GM23338 (cell line): ENCODE measurements around the gene ARHGAP32. TPM values are rescaled to one million over a fixed set of nuclear protein-coding genes. Genes with fewer than 3 reads are reported as not detected.

Experiments
- ATAC-seq: fragments of 200-7000 bp; cut with Tn5 transposase; 3 replicates; pipeline ENCODE4 v1.9.1; 2020
- DNase-seq: peaks from one replicate; pipeline ENCODE4 v3.0.0-alpha.2; 2015; ENCODE audit warnings: low spot score
- H2AFZ ChIP-seq: fragments of 200-600 bp; sonication (generic); 2 replicates; pipeline ENCODE4 v1.8.0; 2016; ENCODE audit warnings: antibody characterized with exemption, mild to moderate bottlenecking, moderate library complexity
- H3F3A ChIP-seq: fragments of 200-600 bp; sonication (generic); replicated peaks from 2 replicates; pipeline ENCODE4 v1.8.0; 2017; ENCODE audit warnings: antibody characterized with exemption, mixed run types, low read depth
- H3K27ac ChIP-seq: fragments of 200-600 bp; sonication (generic); 2 replicates; pipeline ENCODE4 v1.6.1; 2016; ENCODE audit warnings: low read depth
- H3K27me3 ChIP-seq: fragments of 200-600 bp; sonication (generic); 2 replicates; pipeline ENCODE4 v1.8.0; 2016; ENCODE audit warnings: mild to moderate bottlenecking, mixed run types, moderate library complexity; ENCODE audit not compliant: insufficient read depth
- H3K36me3 ChIP-seq: fragments of 200-600 bp; sonication (generic); 2 replicates; pipeline ENCODE4 v1.8.0; 2016; ENCODE audit warnings: mild to moderate bottlenecking; ENCODE audit not compliant: insufficient read depth
- H3K4me1 ChIP-seq: fragments of 200-600 bp; sonication (generic); 2 replicates; pipeline ENCODE4 v1.8.0; 2016; ENCODE audit warnings: mild to moderate bottlenecking, moderate library complexity; ENCODE audit not compliant: insufficient read depth
- H3K4me2 ChIP-seq: fragments of 200-600 bp; sonication (generic); 2 replicates; pipeline ENCODE4 v1.7.1; 2017; ENCODE audit warnings: mixed run types
- H3K4me3 ChIP-seq: fragments of 200-600 bp; sonication (generic); 2 replicates; pipeline ENCODE4 v1.6.1; 2016; ENCODE audit warnings: mixed run types
- H3K79me2 ChIP-seq: fragments of 200-600 bp; sonication (generic); replicated peaks from 2 replicates; pipeline ENCODE4 v1.8.0; 2017; ENCODE audit warnings: mild to moderate bottlenecking; ENCODE audit not compliant: insufficient read depth
- H3K9me2 ChIP-seq: fragments of 200-600 bp; sonication (generic); 2 replicates; pipeline ENCODE4 v1.8.0; 2017; ENCODE audit not compliant: insufficient read depth
- H4K20me1 ChIP-seq: fragments of 200-600 bp; sonication (generic); replicated peaks from 2 replicates; pipeline ENCODE4 v1.8.0; 2017; ENCODE audit warnings: mild to moderate bottlenecking; ENCODE audit not compliant: insufficient read depth
- H3K27ac Mint-ChIP-seq: 2 replicates; pipeline ENCODE4 v1.8.0; 2020; ENCODE audit warnings: inconsistent platforms, mild to moderate bottlenecking, moderate library complexity, mixed read lengths
- H3K27me3 Mint-ChIP-seq: 3 replicates; pipeline ENCODE4 v1.8.0; 2022; ENCODE audit warnings: low read depth, mild to moderate bottlenecking, moderate library complexity, mixed read lengths, inconsistent platforms; ENCODE audit not compliant: insufficient read depth, poor library complexity
- H3K36me3 Mint-ChIP-seq: 3 replicates; pipeline ENCODE4 v1.8.0; 2021; ENCODE audit warnings: low read depth, mild to moderate bottlenecking, inconsistent platforms, moderate library complexity, mixed read lengths
- H3K4me1 Mint-ChIP-seq: 3 replicates; pipeline ENCODE4 v1.8.0; 2020; ENCODE audit warnings: mild to moderate bottlenecking, inconsistent platforms, mixed read lengths
- H3K4me3 Mint-ChIP-seq: 3 replicates; pipeline ENCODE4 v1.8.0; 2021; ENCODE audit warnings: moderate library complexity, mild to moderate bottlenecking, inconsistent platforms, mixed read lengths
- H3K9me3 Mint-ChIP-seq: 3 replicates; pipeline ENCODE4 v1.8.0; 2020; ENCODE audit warnings: moderate library complexity, mild to moderate bottlenecking, inconsistent platforms, mixed read lengths
- CREB1 ChIP-seq: fragments of 250-450 bp; sonication (Bioruptor Pico); IDR thresholded peaks from 2 replicates; pipeline ENCODE4 v1.5.0; 2020; ENCODE audit warnings: low read depth, mild to moderate bottlenecking, moderate library complexity
- EZH2 ChIP-seq: fragments of 200-600 bp; sonication (generic); IDR thresholded peaks from one replicate; pipeline ENCODE4 v1.8.0; 2017; ENCODE audit warnings: antibody characterized with exemption, mild to moderate bottlenecking, low read depth; ENCODE audit not compliant: unreplicated experiment
- EZH2phosphoT487 ChIP-seq: fragments of 200-600 bp; sonication (generic); IDR thresholded peaks from one replicate; pipeline ENCODE4 v1.8.1; 2018; ENCODE audit warnings: antibody characterized with exemption; ENCODE audit not compliant: unreplicated experiment
- JUNB ChIP-seq: IDR thresholded peaks from one replicate; pipeline ENCODE4 v1.6.1; 2016; ENCODE audit warnings: antibody characterized with exemption; ENCODE audit not compliant: unreplicated experiment
- NANOG ChIP-seq: IDR thresholded peaks from 2 replicates; pipeline ENCODE4 v1.6.1; 2016; ENCODE audit warnings: antibody characterized with exemption, borderline replicate concordance
- POLR2AphosphoS5 ChIP-seq: IDR thresholded peaks from 2 replicates; pipeline ENCODE4 v1.6.1; 2016; ENCODE audit warnings: antibody characterized with exemption, low read depth
- STAT1 ChIP-seq: IDR thresholded peaks from one replicate; pipeline ENCODE4 v1.6.1; 2016; ENCODE audit warnings: antibody characterized with exemption; ENCODE audit not compliant: unreplicated experiment
- ZNF114 ChIP-seq: fragments of 250-450 bp; sonication (Bioruptor Pico); IDR thresholded peaks from 2 replicates; pipeline ENCODE4 v1.5.0; 2020; ENCODE audit warnings: mild to moderate bottlenecking, moderate library complexity
- ZNF331 ChIP-seq: fragments of 250-450 bp; sonication (Bioruptor Pico); IDR thresholded peaks from 2 replicates; pipeline ENCODE4 v1.5.0; 2020; ENCODE audit warnings: low read depth, mild to moderate bottlenecking, moderate library complexity
- polyA plus RNA-seq: library from polyadenylated mRNA; unstranded; fragments of >200 nt; fragmentation: Nextera tagmentation; extraction: Ambion mirVana; gene quantifications from 2 replicates; pipeline ENCODE4 v1.2.1, GENCODE V29; 2016
- total RNA-seq: library from RNA; depleted of rRNA; stranded (reverse); fragments of >200 nt; shearing (Covaris generic); gene quantifications from 2 replicates; pipeline ENCODE4 v1.2.3, GENCODE V29; 2014
- TF ChIP-seq, protein P1 (sequence below): fragments of 250-450 bp; sonication (Bioruptor Pico); IDR thresholded peaks from 2 replicates; pipeline ENCODE4 v1.5.0; 2020; ENCODE audit warnings: mild to moderate bottlenecking, moderate library complexity
- TF ChIP-seq, protein P2 (sequence below): IDR thresholded peaks from one replicate; pipeline ENCODE4 v1.6.1; 2018; ENCODE audit warnings: antibody characterized with exemption; ENCODE audit not compliant: unreplicated experiment
- TF ChIP-seq, protein P3 (sequence below), 2 experiments: fragments of 200-600 bp in 1 of 2; sonication (generic) in 1 of 2; conservative IDR thresholded peaks; 2 replicates each; pipeline versions ENCODE4 v1.5.1 to v1.6.1; 2016 to 2017; ENCODE audit warnings: antibody characterized with exemption in 2 of 2, low read depth in 2 of 2, mild to moderate bottlenecking in 2 of 2, moderate library complexity in 1 of 2
- TF ChIP-seq, protein P4 (sequence below): IDR thresholded peaks from 2 replicates; pipeline ENCODE4 v1.6.1; 2016; ENCODE audit warnings: antibody characterized with exemption

The ARHGAP32 gene
- total and polyA plus RNA-seq, 2 experiments from 2014 or later: 3.9 to 17.2 TPM

DNA sequence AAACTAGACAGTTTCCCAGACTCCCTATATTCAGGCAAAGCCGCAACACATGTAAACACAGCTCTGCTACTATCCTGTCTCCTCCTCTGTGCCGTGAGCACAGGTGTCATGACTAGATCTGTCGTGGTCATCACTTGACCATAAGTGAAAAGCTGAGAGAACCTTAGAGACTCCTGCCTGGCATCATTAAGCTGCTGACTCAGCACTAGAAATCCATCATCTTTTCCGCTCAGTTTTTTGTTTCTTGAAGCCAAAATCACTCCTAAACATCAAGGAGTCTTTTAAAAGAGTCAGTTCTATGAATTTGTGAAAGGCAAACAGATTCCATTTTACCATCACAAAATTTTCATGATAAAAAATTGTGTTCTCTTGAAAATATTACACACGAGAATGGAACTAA is 147.0 kb downstream of the ARHGAP32 start:
- H3K4me3 Mint-ChIP-seq: no peak overlapping the region
- H3K27ac Mint-ChIP-seq: no peak overlapping the region
- Histone ChIP-seq H3K4me3 (no peak overlapping the region), H3K79me2 (no peaks in the 10 kb centered on the region), H3F3A (no peaks in the 10 kb centered on the region), H4K20me1 (no peaks in the 10 kb centered on the region), H3K9me2 (no peaks in the 10 kb centered on the region), H3K27ac (no peak overlapping the region), H3K36me3 (no peaks in the 10 kb centered on the region), H3K27me3 (no peaks in the 10 kb centered on the region), H2AFZ (no peak overlapping the region), H3K4me2 (no peak overlapping the region), H3K4me1 (peaks cover 4% of the 10 kb centered on the region; the same call in 1 of the 2 replicates)
- TF ChIP-seq EZH2phosphoT487: no peak
- TF ChIP-seq ZNF114 (CRISPR knock-in tag): no peak
- TF ChIP-seq, protein P1, sequence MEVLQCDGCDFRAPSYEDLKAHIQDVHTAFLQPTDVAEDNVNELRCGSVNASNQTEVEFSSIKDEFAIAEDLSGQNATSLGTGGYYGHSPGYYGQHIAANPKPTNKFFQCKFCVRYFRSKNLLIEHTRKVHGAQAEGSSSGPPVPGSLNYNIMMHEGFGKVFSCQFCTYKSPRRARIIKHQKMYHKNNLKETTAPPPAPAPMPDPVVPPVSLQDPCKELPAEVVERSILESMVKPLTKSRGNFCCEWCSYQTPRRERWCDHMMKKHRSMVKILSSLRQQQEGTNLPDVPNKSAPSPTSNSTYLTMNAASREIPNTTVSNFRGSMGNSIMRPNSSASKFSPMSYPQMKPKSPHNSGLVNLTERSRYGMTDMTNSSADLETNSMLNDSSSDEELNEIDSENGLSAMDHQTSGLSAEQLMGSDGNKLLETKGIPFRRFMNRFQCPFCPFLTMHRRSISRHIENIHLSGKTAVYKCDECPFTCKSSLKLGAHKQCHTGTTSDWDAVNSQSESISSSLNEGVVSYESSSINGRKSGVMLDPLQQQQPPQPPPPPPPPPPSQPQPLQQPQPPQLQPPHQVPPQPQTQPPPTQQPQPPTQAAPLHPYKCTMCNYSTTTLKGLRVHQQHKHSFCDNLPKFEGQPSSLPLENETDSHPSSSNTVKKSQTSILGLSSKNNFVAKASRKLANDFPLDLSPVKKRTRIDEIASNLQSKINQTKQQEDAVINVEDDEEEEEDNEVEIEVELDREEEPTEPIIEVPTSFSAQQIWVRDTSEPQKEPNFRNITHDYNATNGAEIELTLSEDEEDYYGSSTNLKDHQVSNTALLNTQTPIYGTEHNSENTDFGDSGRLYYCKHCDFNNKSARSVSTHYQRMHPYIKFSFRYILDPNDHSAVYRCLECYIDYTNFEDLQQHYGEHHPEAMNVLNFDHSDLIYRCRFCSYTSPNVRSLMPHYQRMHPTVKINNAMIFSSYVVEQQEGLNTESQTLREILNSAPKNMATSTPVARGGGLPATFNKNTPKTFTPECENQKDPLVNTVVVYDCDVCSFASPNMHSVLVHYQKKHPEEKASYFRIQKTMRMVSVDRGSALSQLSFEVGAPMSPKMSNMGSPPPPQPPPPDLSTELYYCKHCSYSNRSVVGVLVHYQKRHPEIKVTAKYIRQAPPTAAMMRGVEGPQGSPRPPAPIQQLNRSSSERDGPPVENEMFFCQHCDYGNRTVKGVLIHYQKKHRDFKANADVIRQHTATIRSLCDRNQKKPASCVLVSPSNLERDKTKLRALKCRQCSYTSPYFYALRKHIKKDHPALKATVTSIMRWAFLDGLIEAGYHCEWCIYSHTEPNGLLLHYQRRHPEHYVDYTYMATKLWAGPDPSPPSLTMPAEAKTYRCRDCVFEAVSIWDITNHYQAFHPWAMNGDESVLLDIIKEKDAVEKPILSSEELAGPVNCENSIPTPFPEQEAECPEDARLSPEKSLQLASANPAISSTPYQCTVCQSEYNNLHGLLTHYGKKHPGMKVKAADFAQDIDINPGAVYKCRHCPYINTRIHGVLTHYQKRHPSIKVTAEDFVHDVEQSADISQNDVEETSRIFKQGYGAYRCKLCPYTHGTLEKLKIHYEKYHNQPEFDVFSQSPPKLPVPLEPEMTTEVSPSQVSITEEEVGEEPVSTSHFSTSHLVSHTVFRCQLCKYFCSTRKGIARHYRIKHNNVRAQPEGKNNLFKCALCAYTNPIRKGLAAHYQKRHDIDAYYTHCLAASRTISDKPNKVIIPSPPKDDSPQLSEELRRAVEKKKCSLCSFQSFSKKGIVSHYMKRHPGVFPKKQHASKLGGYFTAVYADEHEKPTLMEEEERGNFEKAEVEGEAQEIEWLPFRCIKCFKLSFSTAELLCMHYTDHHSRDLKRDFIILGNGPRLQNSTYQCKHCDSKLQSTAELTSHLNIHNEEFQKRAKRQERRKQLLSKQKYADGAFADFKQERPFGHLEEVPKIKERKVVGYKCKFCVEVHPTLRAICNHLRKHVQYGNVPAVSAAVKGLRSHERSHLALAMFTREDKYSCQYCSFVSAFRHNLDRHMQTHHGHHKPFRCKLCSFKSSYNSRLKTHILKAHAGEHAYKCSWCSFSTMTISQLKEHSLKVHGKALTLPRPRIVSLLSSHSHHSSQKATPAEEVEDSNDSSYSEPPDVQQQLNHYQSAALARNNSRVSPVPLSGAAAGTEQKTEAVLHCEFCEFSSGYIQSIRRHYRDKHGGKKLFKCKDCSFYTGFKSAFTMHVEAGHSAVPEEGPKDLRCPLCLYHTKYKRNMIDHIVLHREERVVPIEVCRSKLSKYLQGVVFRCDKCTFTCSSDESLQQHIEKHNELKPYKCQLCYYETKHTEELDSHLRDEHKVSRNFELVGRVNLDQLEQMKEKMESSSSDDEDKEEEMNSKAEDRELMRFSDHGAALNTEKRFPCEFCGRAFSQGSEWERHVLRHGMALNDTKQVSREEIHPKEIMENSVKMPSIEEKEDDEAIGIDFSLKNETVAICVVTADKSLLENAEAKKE: no peak
- TF ChIP-seq JUNB: no peak
- TF ChIP-seq EZH2: no peak
- TF ChIP-seq CREB1: no peak
- TF ChIP-seq NANOG: no peak
- TF ChIP-seq POLR2AphosphoS5: no peak
- TF ChIP-seq, protein P2, sequence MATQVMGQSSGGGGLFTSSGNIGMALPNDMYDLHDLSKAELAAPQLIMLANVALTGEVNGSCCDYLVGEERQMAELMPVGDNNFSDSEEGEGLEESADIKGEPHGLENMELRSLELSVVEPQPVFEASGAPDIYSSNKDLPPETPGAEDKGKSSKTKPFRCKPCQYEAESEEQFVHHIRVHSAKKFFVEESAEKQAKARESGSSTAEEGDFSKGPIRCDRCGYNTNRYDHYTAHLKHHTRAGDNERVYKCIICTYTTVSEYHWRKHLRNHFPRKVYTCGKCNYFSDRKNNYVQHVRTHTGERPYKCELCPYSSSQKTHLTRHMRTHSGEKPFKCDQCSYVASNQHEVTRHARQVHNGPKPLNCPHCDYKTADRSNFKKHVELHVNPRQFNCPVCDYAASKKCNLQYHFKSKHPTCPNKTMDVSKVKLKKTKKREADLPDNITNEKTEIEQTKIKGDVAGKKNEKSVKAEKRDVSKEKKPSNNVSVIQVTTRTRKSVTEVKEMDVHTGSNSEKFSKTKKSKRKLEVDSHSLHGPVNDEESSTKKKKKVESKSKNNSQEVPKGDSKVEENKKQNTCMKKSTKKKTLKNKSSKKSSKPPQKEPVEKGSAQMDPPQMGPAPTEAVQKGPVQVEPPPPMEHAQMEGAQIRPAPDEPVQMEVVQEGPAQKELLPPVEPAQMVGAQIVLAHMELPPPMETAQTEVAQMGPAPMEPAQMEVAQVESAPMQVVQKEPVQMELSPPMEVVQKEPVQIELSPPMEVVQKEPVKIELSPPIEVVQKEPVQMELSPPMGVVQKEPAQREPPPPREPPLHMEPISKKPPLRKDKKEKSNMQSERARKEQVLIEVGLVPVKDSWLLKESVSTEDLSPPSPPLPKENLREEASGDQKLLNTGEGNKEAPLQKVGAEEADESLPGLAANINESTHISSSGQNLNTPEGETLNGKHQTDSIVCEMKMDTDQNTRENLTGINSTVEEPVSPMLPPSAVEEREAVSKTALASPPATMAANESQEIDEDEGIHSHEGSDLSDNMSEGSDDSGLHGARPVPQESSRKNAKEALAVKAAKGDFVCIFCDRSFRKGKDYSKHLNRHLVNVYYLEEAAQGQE: no peak
- TF ChIP-seq ZNF331 (CRISPR knock-in tag): no peak
- TF ChIP-seq, protein P3, sequence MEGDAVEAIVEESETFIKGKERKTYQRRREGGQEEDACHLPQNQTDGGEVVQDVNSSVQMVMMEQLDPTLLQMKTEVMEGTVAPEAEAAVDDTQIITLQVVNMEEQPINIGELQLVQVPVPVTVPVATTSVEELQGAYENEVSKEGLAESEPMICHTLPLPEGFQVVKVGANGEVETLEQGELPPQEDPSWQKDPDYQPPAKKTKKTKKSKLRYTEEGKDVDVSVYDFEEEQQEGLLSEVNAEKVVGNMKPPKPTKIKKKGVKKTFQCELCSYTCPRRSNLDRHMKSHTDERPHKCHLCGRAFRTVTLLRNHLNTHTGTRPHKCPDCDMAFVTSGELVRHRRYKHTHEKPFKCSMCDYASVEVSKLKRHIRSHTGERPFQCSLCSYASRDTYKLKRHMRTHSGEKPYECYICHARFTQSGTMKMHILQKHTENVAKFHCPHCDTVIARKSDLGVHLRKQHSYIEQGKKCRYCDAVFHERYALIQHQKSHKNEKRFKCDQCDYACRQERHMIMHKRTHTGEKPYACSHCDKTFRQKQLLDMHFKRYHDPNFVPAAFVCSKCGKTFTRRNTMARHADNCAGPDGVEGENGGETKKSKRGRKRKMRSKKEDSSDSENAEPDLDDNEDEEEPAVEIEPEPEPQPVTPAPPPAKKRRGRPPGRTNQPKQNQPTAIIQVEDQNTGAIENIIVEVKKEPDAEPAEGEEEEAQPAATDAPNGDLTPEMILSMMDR (conservative IDR thresholded peaks at IDR 0.05; ENCODE audit: low read depth in 2 of 2): no peak
- TF ChIP-seq, protein P4, sequence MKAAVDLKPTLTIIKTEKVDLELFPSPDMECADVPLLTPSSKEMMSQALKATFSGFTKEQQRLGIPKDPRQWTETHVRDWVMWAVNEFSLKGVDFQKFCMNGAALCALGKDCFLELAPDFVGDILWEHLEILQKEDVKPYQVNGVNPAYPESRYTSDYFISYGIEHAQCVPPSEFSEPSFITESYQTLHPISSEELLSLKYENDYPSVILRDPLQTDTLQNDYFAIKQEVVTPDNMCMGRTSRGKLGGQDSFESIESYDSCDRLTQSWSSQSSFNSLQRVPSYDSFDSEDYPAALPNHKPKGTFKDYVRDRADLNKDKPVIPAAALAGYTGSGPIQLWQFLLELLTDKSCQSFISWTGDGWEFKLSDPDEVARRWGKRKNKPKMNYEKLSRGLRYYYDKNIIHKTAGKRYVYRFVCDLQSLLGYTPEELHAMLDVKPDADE: no peak
- TF ChIP-seq STAT1: no peak
- DNase-seq: no peak
- no peaks in the 10 kb centered on the region for H3K27me3 Mint-ChIP-seq
- H3K9me3 Mint-ChIP-seq: no peaks in the 10 kb centered on the region; the same call in 2 of the 3 replicates
- H3K36me3 Mint-ChIP-seq: peaks cover 2% of the 10 kb centered on the region; the same call in 2 of the 3 replicates
- no peak for ATAC-seq
- peaks cover 8% of the 10 kb centered on the region; the same call in 2 of the 3 replicates for H3K4me1 Mint-ChIP-seq
